Measurements from ENCODE around the gene CD38.

CD38 gene

GRCh38 chr4:15847746-15848145 is 69.6 kb downstream of the CD38 start:
- H3K4me3 ChIP-seq (ENCODE audit: low read depth, low read length), result no peak overlapping the region

GRCh38 chr4:15848191-15848842 is 70.2 kb downstream of the CD38 start:
- H3K4me3 ChIP-seq (ENCODE audit: low read depth, low read length), result no peak overlapping the region
- no peak overlapping the region for H3K27ac ChIP-seq
- no peaks in the 10 kb centered on the region for H3K4me1 ChIP-seq
- no peak overlapping the region for H3K9ac ChIP-seq
- no peaks in the 10 kb centered on the region for H3K36me3 ChIP-seq (ENCODE audit: control insufficient read depth, insufficient read depth, low read length)
- no peak overlapping the region for H3K4me2 ChIP-seq (ENCODE audit: low read length)
- no peaks in the 10 kb centered on the region for H3K79me2 ChIP-seq
- TF ChIP-seq CTCF (IDR thresholded peaks at IDR 0.05), result no peak
- H3K27me3 ChIP-seq (ENCODE audit: control insufficient read depth, insufficient read depth, low read length), result no peaks in the 10 kb centered on the region
- H3K9me3 ChIP-seq (ENCODE audit: control insufficient read depth, low read length), result no peaks in the 10 kb centered on the region
- no peak overlapping the region for H2AFZ ChIP-seq

More at GRCh38 chr4:15847746-15848145, 69.6 kb downstream of the CD38 start:
- H3K4me2 ChIP-seq (ENCODE audit: low read length), result no peak overlapping the region
- H3K79me2 ChIP-seq, result no peaks in the 10 kb centered on the region
- H3K9ac ChIP-seq, result no peak overlapping the region
- no peaks in the 10 kb centered on the region for H3K36me3 ChIP-seq (ENCODE audit: control insufficient read depth, insufficient read depth, low read length)
- no peaks in the 10 kb centered on the region for H3K4me1 ChIP-seq
- no peaks in the 10 kb centered on the region for H3K9me3 ChIP-seq (ENCODE audit: control insufficient read depth, low read length)
- no peak overlapping the region for H2AFZ ChIP-seq
- H3K27ac ChIP-seq, result no peak overlapping the region
- H3K27me3 ChIP-seq (ENCODE audit: control insufficient read depth, insufficient read depth, low read length), result no peaks in the 10 kb centered on the region
- no peak for TF ChIP-seq CTCF (IDR thresholded peaks at IDR 0.05)

- Histone ChIP-seq H3K27ac (no peak overlapping the region), H3K36me3 (ENCODE audit: control insufficient read depth, insufficient read depth, low read length) (no peaks in the 10 kb centered on the region), H3K9me3 (ENCODE audit: control insufficient read depth, low read length) (no peaks in the 10 kb centered on the region)
Measured at GRCh38 chr4:15851969-15852368, 73.8 kb downstream of the CD38 start.

GRCh38 chr4:15852524-15852923 is 74.4 kb downstream of the CD38 start:
- no peak overlapping the region for H3K9ac ChIP-seq
- no peaks in the 10 kb centered on the region for H3K79me2 ChIP-seq
- H3K4me2 ChIP-seq (ENCODE audit: low read length), result no peak overlapping the region
- H3K27ac ChIP-seq, result no peak overlapping the region
- H3K4me1 ChIP-seq, result no peaks in the 10 kb centered on the region
- no peak overlapping the region for H3K4me3 ChIP-seq (ENCODE audit: low read depth, low read length)
- no peaks in the 10 kb centered on the region for H3K27me3 ChIP-seq (ENCODE audit: control insufficient read depth, insufficient read depth, low read length)
- H3K36me3 ChIP-seq (ENCODE audit: control insufficient read depth, insufficient read depth, low read length), result no peaks in the 10 kb centered on the region
- H2AFZ ChIP-seq, result no peak overlapping the region
- no peak for TF ChIP-seq CTCF (IDR thresholded peaks at IDR 0.05)
- no peaks in the 10 kb centered on the region for H3K9me3 ChIP-seq (ENCODE audit: control insufficient read depth, low read length)

More at GRCh38 chr4:15851969-15852368, 73.8 kb downstream of the CD38 start:
- TF ChIP-seq CTCF (IDR thresholded peaks at IDR 0.05), result no peak
- no peaks in the 10 kb centered on the region for H3K27me3 ChIP-seq (ENCODE audit: control insufficient read depth, insufficient read depth, low read length)
- H2AFZ ChIP-seq, result no peak overlapping the region
- H3K4me3 ChIP-seq (ENCODE audit: low read depth, low read length), result no peak overlapping the region
- H3K4me1 ChIP-seq, result no peaks in the 10 kb centered on the region
- H3K9ac ChIP-seq, result no peak overlapping the region
- no peaks in the 10 kb centered on the region for H3K79me2 ChIP-seq
- H3K4me2 ChIP-seq (ENCODE audit: low read length), result no peak overlapping the region

- Histone ChIP-seq H3K4me2 (ENCODE audit: low read length) (no peak overlapping the region), H3K79me2 (no peaks in the 10 kb centered on the region), H3K4me3 (ENCODE audit: low read depth, low read length) (no peak overlapping the region), H3K36me3 (ENCODE audit: control insufficient read depth, insufficient read depth, low read length) (no peaks in the 10 kb centered on the region), H3K27ac (no peak overlapping the region), H3K9me3 (ENCODE audit: control insufficient read depth, low read length) (no peaks in the 10 kb centered on the region), H3K4me1 (no peaks in the 10 kb centered on the region), H2AFZ (no peak overlapping the region), H3K27me3 (ENCODE audit: control insufficient read depth, insufficient read depth, low read length) (no peaks in the 10 kb centered on the region), H3K9ac (no peak overlapping the region)
- no peak for TF ChIP-seq CTCF (IDR thresholded peaks at IDR 0.05)
Measured at GRCh38 chr4:15853345-15853744, 75.2 kb downstream of the CD38 start.

All from parathyroid adenoma (tissue), 2 donors.